GM18520 (cell line): ENCODE data around the gene ASPHD1.
"Not testable (repeated sequence)": the region's sequence is repeated elsewhere in the genome, so short reads cannot be mapped to it uniquely, and the experiment has no call there.

Experiments used
- ATAC-seq: cut with Tn5 transposase; IDR thresholded peaks from one replicate; pipeline ENCODE4 v1.9.1; 2021; ENCODE audit not compliant: unreplicated experiment

ASPHD1 gene

GRCh38 chr16:29906520-29907244 is 6.4 kb downstream of the ASPHD1 start:
- ATAC-seq, result no peak

GRCh38 chr16:29907973-29908372 is 7.7 kb downstream of the ASPHD1 start:
- no peak for ATAC-seq

GRCh38 chr16:29908719-29909220 is 8.5 kb downstream of the ASPHD1 start:
- no peak for ATAC-seq

GRCh38 chr16:29909391-29909790 is 9.1 kb downstream of the ASPHD1 start:
- ATAC-seq, result no peak

GRCh38 chr16:29909851-29910250 is 9.6 kb downstream of the ASPHD1 start:
- ATAC-seq, result not testable (repeated sequence)

- ATAC-seq, result no peak
Measured at GRCh38 chr16:29910819-29911675, 10.8 kb downstream of the ASPHD1 start.

- no peak for ATAC-seq
Measured at GRCh38 chr16:29911676-29912010, 11.4 kb downstream of the ASPHD1 start.

- ATAC-seq, result no peak
Measured at GRCh38 chr16:29912087-29912486, 11.8 kb downstream of the ASPHD1 start.

- ATAC-seq, result no peak
Measured at GRCh38 chr16:29913514-29913913, 13.2 kb downstream of the ASPHD1 start.

- no peak for ATAC-seq
Measured at GRCh38 chr16:29915590-29916247, 15.4 kb downstream of the ASPHD1 start.

GRCh38 chr16:29916979-29917378 is 16.7 kb downstream of the ASPHD1 start:
- no peak for ATAC-seq

GRCh38 chr16:29920288-29921033 is 20.2 kb downstream of the ASPHD1 start:
- no peak for ATAC-seq

GRCh38 chr16:29921034-29921385 is 20.7 kb downstream of the ASPHD1 start:
- no peak for ATAC-seq

- ATAC-seq, result no peak
Measured at GRCh38 chr16:29922326-29922725, 22.0 kb downstream of the ASPHD1 start.

GRCh38 chr16:29922986-29923501 is 22.8 kb downstream of the ASPHD1 start:
- no peak for ATAC-seq

- ATAC-seq, result no peak
Measured at GRCh38 chr16:29925105-29925756, 24.9 kb downstream of the ASPHD1 start.

GRCh38 chr16:29925781-29926710 is 25.8 kb downstream of the ASPHD1 start, which contains the start of gene KCTD13:
Gene KCTD13 (minus strand): TSS chr16:29926226. CDS start chr16:29926033, 193 bp downstream.
- peak; percentile 80 for ATAC-seq

- no peak for ATAC-seq
Measured at GRCh38 chr16:29926711-29927052, 26.4 kb downstream of the ASPHD1 start.
